Central memory CD4-positive, alpha-beta T cell (primary cell): Measurements from ENCODE around the gene AP2A2.

ENCODE experiments used
- DNase-seq: peaks from one replicate; pipeline ENCODE4 v3.0.0; 2022

AP2A2 gene

DNA sequence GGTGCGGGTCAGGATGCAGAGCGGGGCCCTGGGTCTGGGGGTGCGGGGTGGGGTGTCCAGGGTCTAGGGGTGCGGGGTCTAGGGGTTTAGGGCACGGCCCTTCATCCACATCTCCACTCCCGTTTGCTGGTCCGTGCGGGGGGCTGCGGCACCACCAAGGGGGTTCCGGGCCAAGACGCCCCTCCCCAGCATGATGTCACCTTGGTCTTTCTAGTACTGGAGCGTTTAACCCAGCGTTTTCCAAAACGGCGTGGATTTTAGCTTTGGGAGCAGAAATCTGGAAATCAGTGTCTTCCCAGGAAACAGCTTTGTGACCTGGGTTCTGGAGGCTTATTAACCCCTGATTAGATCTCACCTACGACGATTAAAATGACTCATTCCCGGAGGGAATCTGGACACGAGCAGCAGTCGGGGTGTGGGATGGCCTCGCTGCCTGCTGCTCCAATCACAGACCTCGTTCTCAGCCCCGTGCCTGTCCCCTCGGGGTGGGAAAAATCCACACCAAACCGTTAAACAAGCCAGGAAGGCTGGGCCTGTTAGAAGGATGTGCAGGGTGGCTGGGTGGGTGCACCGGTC lies 759 bp downstream of the AP2A2 start:
- no peak for DNase-seq

DNA sequence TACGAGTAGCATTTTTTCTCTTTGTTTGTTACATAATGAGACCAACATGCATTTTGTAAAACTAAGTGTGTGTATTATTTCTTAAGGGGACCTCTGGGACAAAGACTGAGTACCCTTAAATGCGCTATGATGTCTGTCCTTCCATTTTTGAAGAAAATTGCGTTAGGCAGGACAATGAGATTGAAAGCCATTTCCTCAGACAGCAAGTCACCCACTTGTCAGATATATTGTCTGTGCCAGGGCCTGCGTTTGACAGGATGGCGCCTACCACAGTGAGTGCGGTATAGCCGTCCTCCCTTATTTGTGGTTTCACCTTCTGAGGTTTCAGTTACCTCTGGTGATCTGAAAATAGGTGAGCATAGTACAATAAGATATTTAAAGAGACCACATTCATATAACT lies 2.2 kb downstream of the AP2A2 start:
- peak; percentile 67 for DNase-seq

DNA sequence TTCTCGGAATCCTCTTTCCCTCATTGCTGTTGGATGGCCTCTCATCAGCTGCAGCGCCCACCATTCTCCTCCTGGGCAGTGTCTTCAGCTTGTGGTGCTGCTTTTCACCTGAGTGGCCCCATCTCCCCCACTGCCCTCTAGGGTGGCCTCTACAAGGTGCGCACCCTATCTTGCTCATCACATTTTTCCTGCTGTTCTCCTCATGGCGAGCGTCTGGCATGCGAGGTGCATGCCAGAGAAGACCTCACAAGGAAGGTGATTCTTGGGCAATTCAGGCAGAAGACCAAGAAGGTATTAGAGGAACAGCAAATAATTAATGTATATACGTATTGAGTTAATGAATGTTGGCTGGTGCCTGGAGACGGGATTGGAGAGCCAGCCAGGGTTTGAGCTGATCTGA lies 3.1 kb downstream of the AP2A2 start:
- no peak for DNase-seq

DNA sequence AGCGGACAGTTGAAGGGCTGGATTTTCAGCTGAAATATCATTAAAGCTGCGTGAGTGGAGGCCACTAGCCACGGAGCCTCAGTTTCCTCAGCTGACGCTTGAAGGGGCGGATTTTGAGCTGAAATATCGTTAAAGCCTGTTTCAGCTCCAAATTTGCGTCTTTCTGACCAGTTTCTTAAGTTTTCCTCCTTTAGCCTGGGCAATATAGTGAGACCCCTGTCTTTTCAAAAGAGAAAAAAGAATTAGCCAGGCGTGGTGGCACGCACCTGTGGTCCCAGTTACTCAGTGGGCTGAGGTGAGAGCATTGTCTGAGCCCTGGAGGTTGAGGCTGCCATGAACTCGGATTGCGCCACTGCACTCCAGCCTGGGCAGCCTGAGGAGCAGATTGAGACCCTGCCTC lies 3.7 kb downstream of the AP2A2 start:
- DNase-seq = no peak

DNA sequence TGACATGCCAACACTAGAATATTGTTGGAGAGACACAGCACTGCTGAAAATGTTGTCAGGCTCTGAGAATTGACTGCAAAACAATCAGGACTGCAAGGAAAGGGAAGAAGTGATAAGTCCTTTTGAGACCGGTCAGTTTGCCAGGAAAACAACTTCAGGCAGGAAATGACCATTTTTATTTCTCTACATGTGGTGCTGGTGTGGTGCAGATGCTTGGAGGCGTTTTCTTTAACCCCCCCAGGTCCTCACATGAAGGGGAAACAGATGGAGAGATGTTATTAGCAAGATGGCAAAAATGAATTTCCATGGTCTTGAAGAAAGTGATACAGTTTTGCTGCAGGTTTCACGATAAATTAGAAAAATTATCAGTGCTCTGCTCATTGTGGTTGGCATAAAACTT lies 5.7 kb downstream of the AP2A2 start:
- no peak for DNase-seq

DNA sequence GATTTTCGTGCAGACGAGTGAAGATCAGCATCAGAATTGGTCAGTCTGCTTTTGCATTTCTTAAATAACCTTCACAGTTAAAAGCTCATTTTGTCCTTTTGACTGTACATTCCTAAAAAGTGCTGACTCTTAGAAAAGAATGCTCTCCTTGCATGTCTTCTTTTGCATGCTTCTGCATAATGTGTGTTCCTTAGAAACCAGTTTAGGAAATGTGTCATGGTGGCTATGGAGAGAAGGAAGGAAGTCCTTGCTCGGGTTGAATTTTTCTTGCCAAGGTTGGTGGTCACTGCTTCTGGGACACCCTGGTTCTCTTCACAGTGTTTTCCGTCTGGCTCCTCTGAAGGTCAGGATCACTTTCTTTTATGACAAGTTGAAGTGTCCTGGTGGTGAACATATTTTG lies 6.8 kb downstream of the AP2A2 start:
- no peak for DNase-seq

DNA sequence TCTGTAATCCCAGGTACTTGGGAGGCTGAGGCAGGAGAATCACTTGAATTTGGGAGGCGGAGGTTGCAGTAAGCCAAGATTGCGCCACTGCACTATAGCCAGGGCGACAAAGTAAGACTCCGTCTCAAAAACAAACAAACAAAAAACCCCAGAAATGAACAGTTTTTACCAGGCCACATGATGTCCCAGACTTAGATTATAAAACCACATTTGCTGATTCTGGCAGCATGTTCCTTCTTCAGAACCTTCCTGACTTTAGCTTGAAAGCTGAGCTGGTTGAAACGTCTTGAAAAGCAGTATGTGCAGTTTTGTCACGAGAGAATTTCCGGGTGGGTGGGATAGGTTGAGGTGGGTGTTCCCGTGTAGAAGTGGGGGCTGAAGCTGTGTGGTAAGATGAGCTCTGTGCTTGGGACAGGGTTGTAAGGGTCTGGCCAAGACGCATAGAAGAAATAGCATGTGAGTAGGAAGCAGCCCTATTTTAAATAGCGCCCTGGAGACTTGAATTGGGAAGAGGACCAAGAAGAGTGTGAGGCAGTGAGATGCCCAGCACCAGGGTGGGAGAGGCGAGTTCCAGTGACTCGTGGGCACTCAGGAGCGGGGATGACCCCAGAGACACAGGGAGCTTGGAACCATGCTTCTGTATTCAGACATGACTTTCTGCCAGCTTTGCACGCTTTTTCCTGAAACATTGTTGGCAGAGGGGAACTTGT lies 7.6 kb downstream of the AP2A2 start:
- DNase-seq = no peak

DNA sequence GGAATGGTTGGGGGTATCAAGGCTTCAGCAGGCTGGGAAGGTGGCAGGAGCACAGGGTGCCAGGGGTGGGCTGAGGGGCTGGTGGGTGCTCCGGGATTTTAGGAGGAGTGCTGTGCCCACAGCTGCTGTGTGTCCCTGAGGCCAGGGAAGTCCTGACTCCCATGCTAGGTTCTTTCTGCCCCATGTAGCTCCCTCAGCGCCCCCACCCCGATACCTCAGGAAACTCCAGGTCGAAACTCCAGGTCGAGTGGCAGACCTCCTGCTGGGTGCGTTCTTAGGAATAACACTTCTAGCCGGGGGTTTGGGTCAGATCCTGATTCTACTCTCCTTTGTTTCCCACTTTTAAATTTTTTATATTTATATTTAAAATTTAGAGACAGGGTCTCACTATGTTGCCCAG lies 8.3 kb downstream of the AP2A2 start:
- DNase-seq = no peak

DNA sequence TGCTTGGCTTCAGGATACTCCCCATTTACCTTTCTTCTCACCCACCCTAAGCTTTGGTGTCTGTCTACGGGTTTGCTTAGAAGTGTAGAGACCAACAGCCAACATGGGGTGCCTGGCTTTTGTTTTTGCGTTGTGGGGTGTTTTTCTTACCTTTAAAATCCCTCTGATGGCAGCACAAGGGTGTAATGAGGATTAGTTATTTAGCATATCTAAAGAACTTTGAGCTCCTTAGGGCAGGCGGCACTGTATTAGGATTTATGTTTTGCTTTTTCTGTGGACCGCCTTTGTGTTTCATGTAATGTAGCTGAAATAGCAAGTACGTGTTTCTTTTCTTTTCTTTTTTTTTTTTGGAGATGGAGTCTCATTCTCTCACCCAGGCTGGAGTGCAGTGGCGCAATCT lies 8.9 kb downstream of the AP2A2 start:
- DNase-seq = no peak

DNA sequence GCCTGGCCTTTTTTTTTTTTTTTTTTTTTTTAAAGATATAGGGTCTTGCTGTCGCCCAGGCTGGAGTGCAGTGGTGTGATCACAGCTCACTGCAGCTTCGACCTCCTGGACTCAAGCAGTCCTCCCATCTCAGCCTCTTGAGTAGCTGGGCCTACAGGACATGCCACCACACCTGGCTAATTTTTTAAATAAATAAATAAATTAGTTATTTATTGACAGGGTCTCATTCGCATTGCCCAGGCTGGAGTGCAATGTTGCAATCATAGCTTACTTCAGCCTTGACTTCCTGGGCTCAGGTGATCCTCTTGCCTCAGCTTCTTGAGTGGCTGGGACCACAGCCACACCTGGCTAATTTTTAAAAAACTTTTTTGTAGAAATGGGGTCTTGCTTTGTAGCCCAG lies 10.5 kb downstream of the AP2A2 start:
- no peak for DNase-seq

DNA sequence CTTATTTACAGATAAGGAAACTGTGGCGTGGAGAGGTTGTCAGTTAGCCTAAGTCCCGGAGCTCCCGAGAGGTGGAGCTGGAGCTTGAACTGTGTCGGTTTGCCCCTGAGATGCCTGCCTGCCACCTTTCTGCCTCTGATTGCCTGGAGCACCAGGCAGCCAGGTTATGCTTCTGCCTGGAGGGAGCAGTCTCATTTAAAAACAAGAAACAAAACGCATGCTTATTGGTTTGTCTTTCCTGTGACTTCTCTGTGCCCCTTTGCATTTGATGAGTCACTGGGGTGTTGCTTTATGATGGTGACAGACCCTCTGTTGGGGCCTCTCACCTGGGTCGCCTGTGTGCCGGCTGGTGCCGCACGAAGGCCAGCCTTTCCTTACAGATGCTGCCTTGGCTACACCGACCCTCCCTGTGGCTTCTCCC lies 12.2 kb downstream of the AP2A2 start:
- no peak for DNase-seq

DNA sequence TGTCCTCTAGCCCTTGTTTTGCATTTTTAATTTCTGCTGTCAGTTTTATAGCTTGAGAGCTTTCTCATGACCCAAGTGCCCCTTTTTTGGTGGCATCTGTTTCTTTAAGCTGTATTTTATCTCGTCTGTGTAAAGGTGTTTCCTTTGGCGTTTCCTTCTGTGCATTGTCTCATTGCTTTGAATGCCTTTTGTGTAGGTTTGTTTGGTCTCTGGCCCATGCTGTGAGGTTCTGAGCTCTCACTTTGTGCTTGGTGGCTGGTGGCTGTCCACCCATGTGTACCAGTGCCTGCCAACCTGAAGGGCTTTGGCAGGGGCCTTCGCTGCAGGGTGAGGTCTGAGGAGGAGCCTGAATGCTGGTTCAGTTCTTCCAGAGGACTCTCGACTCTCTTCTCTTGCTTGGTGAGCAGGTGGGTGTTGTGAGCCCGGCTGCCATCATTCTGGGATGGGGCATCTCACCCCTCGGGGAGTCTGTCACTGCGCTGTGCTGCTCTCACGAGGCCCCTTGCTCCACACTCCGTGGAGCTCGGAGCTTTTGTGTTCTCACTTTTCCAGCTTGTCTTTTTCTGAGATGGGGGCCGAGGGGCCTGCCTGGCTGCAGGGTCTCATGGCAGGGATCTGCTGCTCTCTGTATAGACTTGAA lies 14.9 kb downstream of the AP2A2 start:
- no peak for DNase-seq

DNA sequence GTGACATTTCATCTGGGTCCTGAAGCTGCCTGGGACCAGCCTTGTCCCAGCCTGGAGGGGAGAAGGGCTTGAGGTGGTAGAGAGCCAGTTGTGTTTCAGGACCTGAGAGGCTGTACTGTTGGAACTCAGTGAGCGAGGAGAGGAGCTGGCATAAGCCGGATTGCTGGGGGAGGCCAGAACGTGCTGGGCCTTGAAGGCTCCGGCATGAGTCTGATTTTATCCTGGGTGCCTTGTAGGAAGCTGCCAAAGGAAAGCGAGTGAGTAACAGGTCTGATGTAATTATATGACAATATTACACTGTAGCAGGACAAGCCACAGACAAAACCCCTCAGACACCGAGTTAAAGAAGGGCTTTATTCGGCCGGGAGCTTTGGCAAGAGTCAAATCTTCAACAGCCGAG lies 17.2 kb downstream of the AP2A2 start:
- no peak for DNase-seq

DNA sequence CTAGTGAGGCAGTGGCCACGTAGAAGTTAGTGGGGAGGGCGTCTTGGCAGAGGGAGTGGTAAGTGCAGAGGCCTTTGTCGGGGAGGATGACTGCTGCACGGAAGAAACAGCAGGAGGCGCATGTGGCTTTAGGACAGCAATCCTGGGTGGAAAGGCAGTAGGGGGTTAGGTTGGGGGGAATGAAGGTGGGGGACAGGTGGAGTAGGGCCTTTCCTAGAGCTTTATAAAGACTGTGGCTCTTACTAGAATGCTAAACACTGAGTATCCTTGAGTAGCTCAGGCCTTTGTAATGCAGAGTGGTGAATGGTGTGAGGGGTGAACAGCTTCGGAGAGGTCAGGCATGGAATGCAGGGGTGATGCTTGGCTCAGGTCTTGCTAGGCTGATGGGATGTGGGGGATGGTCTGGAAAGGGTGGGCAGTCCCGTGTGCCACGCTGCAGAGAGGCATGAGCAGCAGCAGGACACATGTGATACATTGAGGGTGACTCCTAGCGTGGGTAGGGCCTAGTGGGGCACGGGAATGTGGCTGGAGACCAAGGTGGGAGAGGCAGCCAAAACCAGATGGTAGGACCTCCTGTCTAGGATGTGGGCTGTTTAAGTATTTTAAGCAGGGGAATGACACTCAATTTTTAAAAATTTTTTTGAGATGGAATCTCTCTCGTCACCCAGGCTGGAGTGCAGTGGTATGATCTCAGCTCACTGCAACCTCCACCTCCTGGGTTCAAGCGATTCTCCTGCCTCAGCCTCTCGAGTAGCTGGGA lies 19.2 kb downstream of the AP2A2 start:
- no peak for DNase-seq

DNA sequence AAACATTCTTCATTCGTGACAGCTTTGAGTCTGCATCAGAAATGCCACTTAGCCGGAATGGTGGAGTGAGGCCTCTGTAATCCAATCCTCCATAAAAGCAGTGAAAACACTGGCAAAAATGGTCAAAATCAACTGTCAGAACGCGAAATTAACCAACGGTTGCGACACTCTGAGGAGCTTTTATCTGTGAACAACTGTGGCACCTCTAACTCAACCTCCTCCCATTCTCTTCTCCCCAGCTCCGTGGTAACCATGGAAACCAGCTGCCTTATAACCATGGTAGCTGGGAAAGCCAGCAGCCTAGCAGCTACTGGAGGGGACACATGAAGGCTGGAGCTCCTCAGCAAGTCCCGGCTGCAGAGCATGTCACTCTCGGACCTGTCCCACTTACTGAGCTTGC lies 20.3 kb downstream of the AP2A2 start:
- no peak for DNase-seq

DNA sequence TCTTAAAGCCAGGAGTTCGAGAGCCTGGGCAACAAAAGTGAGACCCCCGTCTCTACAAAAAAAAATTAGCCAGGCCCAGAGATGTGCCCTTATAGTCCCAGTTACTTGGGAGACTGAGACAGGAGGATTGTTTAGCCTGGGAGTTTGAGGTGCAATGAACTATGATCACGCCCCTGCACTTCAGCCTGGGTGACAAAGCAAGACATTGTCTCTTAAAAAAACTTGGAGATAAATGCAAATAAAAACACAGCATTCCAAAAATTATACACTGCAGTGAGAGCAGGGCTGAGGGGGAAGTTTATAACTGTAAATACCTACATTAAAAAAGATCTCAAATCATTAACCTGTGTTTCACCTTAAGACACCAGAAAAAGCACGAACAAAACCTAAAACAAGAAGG lies 22.1 kb downstream of the AP2A2 start:
- DNase-seq = no peak

DNA sequence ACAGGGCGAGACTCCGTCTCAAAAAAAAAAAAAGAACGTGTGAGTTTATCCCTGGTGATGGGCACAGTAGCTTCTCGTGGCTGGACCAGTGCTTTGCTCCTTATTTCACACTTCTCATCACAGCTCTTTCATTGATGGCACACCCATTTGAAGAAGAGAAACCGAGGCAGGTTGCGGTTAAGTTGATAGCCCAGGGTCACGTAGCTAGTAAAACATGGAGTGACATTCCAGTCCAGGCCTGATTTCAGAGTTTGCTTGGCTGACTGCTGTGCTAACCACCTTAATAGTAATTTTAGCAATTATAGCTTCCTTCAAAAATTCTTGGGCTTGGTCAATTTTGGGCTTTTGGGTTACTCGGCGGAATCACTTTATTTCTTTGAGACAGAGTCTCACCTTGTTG lies 25.8 kb downstream of the AP2A2 start:
- DNase-seq = no peak

DNA sequence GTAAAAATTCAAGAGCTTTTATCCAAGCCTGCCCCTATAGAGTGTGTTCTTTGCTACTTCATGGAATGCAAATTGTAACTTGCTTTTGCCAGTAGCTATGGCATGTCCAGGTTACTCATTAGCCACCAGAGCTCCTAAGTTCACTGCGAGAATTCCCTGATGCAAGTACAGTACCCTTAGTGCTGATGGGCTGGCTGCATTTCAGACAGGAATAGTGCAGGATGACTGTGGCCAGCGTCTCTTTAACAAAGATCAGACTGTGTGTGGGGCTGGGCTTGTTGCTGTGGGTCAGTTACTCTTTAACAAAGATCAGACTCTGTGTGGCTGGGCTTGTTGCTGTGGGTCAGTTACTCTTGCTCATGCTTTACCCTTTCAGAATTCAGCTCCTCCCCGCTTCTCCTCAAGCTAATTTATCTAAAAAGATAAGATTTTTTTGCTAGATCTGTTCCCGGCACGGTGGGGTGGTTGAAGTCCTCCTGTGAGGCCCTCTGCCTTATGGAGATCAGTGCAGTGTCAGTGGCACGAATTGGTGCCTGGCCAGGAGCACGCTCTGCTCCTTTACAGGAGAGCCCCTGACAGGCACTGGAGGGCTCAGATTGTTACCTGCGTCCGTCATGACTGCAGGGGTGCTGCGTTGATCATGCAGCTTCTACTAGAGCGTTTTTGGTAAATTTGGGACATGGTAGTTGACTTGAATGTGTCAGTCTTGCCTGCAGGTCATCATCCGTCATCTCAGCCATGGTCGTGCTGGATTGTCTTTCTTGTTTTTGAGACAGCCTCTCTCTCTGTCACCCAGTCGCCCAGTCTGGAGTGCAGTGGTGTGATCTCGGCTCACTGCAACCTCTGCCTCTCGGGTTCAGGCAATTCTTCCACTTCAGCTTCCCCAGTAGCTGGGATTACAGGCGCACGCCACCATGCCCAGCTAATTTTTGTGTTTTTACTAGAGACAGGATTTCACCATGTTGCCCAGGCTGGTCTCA lies 27.0 kb downstream of the AP2A2 start:
- DNase-seq = no peak

DNA sequence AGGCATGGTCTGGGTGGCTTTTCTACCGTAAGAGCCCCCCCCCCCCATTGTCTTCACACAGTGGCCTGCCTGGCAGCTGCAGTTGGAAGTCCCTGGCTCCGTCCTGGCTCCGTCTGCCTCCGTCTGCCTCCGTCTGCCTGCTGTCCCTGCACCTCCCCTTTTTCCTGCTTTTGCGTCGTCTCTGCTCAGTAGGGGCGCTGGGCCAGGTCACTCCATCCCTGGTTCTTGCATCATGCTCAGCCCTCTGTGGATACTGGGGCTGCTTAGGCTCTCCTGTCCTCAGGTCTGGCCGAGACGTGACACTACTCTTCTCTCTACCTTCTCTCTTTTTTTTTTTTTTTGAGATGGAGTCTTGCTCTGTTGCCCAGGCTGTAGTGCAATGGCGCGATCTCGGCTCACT lies 27.8 kb downstream of the AP2A2 start:
- no peak for DNase-seq

DNA sequence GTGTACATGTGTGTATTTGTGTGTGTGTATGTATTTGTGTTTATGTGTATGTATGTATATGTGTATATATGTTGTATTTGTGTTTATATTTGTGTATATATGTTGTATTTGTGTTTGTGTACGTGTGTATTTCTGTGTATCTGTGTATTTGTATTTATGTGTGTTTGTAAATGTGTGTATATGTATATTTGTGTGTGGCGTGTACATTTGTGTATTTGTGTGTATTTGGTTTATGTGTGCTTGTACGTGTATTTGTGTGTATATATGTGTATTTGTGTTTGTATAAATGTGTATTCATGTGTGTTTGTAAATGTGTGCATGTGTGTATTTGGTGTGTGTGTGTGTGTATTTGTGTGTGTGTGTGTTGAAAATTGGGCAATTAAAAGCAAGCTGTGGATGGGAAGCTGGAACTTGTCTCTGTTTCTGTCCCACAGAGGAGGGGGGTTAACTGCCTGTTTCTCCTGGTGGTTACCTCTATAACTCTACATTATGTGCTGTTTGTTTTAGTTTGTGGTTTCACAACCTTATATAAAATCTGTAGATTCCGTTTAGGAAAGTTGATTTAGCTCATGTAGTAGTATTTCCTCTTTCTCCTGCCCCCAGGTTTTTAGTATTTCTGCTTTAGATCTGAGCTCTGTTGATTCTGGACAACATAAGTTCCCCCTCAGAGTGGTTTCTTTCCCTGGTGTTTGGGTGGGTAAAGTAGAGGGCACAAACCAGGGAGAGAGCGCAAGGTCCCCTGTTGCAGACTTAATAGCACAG lies 28.9 kb downstream of the AP2A2 start:
- no peak for DNase-seq

DNA sequence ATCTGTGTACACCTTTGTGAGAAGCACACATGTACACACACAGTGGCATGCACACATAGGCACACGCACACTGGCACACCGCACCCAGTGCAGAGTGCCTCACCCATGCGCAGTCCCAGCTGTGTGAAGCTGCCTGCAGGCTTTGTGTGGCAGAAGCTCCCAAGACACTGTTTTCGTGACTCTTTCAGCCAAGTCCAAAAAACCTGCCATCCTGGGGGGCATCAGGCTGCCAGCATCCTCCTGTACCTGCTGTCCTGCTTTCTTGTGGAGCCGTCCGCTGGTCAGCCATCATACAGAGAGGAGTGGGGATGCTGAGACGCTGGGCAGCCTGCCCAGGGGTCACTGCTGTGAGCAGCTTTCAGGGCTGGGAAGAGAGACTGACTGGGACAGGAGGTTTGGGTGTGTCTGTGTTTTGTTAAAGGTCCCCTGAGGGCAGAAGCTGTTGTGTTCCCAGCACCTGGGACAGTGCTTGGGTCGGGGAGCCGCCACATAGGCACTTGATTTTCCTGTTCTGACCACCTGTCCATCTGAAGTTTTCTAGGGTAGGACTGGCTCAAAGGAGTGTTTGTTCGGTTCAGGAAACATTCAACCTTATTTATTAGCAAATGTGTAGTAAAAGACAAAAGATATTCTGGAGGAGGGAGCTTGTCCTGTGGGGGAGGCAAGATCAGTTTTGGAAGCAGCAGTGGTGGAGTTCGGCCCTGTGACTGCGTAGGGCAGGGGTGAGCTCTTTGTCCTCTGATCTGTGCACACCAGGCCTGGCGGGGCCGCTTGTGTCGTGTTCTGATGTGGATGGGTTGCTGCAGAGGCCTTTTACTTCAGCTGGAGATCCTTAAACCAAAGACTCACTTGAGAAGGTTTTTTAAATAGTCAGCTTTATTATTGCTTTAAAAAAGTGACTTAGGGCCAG lies 29.7 kb downstream of the AP2A2 start:
- no peak for DNase-seq
